Stomach (tissue), 4 donors: ENCODE measurements around the gene TPCN1.

Source experiments
- POLR2A ChIP-seq, 4 donors: fragments of 450-650 bp; IDR thresholded peaks; one replicate each; pipeline ENCODE4 v1.6.1; 2016; ENCODE audit warnings: antibody characterized with exemption in 4 of 4, control low read depth in 2 of 4, mild to moderate bottlenecking in 1 of 4, moderate library complexity in 1 of 4
- TF ChIP-seq, protein P1 (sequence below), 7 experiments: fragments of 450-650 bp in 4 of 7; fragments of 200-600 bp in 3 of 7; sonication (generic) in 3 of 7; IDR thresholded peaks; one replicate each; pipeline ENCODE4 v1.5.1; 2016 to 2019; ENCODE audit warnings: antibody characterized with exemption in 7 of 7, control low read depth in 2 of 7, mild to moderate bottlenecking in 1 of 7

DNA sequence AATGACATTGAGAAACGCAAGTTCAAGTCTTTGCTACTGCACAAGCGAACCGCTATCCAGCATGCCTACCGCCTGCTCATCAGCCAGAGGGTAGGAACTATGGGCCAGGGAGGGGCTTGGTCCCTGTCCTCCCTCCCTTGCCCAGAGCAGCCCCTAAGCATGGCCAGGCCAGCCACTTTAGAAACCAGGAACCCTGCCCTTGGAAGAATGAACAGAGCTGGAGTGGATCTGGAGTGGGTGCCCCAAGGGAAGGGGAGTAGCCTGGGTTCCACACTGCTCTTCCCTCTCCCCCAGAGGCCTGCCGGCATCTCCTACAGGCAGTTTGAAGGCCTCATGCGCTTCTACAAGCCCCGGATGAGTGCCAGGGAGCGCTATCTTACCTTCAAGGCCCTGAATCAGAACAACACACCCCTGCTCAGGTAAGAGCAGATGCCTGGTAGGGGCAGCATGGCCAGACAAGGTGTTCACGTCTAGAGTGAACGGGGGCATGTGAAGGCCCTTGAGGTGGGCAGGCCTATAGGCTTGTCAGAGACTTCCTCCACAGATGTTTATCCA lies 55.8 kb downstream of the TPCN1 start:
- TF ChIP-seq POLR2A (IDR thresholded peaks at IDR 0.05), result no peak
- TF ChIP-seq, protein P1, sequence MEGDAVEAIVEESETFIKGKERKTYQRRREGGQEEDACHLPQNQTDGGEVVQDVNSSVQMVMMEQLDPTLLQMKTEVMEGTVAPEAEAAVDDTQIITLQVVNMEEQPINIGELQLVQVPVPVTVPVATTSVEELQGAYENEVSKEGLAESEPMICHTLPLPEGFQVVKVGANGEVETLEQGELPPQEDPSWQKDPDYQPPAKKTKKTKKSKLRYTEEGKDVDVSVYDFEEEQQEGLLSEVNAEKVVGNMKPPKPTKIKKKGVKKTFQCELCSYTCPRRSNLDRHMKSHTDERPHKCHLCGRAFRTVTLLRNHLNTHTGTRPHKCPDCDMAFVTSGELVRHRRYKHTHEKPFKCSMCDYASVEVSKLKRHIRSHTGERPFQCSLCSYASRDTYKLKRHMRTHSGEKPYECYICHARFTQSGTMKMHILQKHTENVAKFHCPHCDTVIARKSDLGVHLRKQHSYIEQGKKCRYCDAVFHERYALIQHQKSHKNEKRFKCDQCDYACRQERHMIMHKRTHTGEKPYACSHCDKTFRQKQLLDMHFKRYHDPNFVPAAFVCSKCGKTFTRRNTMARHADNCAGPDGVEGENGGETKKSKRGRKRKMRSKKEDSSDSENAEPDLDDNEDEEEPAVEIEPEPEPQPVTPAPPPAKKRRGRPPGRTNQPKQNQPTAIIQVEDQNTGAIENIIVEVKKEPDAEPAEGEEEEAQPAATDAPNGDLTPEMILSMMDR (IDR thresholded peaks at IDR 0.05), result no peak
